GM10266 (cell line): ENCODE data around the gene KIRREL1.

Experiments
- DNase-seq: peaks from one replicate; pipeline ENCODE4 v3.0.0; 2012; ENCODE audit errors: extremely low spot score
- CTCF ChIP-seq: IDR thresholded peaks from 2 replicates; pipeline ENCODE4 v1.5.1; 2012; ENCODE audit warnings: mild to moderate bottlenecking, low read depth; ENCODE audit not compliant: control insufficient read depth, insufficient read depth; ENCODE audit errors: missing control alignments

Gene KIRREL1

DNA sequence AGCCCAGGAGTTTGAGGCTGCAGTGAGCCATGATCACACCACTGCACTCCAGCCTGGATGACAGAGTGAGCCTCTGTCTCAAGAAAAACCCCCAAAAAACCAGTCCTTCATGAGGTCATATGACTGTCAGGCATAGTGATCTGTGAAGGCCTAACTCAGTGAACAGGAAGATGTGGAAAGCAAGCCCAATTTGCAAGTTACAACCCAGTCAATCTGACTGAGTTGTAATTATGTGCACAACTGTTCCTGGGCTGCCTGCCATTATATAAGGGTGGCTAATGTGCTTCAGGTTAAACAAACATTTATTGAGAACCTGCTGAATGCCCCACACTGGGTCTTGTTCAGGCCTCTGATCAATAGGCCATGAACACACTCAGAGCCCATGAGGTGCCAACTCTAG lies 38.2 kb upstream of the KIRREL1 start:
- TF ChIP-seq CTCF = no peak
- DNase-seq = no peak

DNA sequence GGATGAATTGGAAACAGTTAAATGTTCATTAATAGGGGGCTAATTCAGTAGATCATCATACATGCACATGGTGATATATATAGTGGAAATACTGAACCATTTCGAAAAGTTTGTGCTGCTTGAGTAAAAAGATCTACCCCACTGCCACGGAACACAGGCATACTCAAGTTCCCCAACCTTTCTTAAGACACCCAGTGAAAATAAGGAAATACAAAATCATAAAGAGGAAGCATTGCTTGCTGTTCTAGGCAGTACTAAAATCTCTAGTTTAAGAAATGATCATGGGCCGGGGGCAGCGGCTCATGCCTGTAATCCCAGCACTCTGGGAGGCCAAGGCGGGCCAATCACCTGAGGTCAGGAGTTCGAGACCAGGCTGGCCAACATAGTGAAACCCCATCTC lies 37.6 kb upstream of the KIRREL1 start:
- no peak for TF ChIP-seq CTCF
- DNase-seq = no peak

GRCh38 chr1:157956732-157957131 lies 36.7 kb upstream of the KIRREL1 start:
- DNase-seq = no peak
- no peak for TF ChIP-seq CTCF

- TF ChIP-seq CTCF = no peak
- DNase-seq = no peak
Observed at GRCh38 chr1:157958263-157958662, 35.2 kb upstream of the KIRREL1 start.

- TF ChIP-seq CTCF = no peak
- no peak for DNase-seq
Observed at GRCh38 chr1:157959750-157960149, 33.7 kb upstream of the KIRREL1 start.

GRCh38 chr1:157960773-157961172 lies 32.7 kb upstream of the KIRREL1 start:
- no peak for TF ChIP-seq CTCF
- no peak for DNase-seq

- no peak for TF ChIP-seq CTCF
- DNase-seq = no peak
Observed at GRCh38 chr1:157961805-157962762, 31.4 kb upstream of the KIRREL1 start.
